Right lobe of liver (tissue), 4 donors: ENCODE results near the gene ACBD6.

ENCODE experiments used
- CTCF ChIP-seq, 4 donors: fragments of 200-600 bp in 3 of 4; fragments of 450-650 bp in 1 of 4; IDR thresholded peaks; one replicate each; pipeline versions ENCODE4 v1.5.1 to v1.8.0; 2016 to 2022; ENCODE audit warnings: antibody characterized with exemption in 4 of 4, mild to moderate bottlenecking in 2 of 4
- POLR2A ChIP-seq: fragments of 450-650 bp; IDR thresholded peaks from one replicate; pipeline ENCODE4 v1.6.1; 2017; ENCODE audit warnings: antibody characterized with exemption, mild to moderate bottlenecking
- donor health status: DM: no; HTN: no; CAD: no.
- donor health status: DM: no; HTN: no; CAD: no.
- donor health status: DM: no; HTN: yes; CAD: no.

- TF ChIP-seq CTCF (IDR thresholded peaks at IDR 0.05) (no peak), POLR2A (no peak)
These were observed 76.4 kb downstream of the ACBD6 start for GRCh38 chr1:180425952-180426351.
